ENCODE results near the gene PTPRS. TPM values are rescaled to one million over a fixed set of nuclear protein-coding genes. Genes with fewer than 3 reads are reported as not detected.
"Not testable (repeated sequence)": the region's sequence is repeated elsewhere in the genome, so short reads cannot be mapped to it uniquely, and the experiment has no call there.

The PTPRS gene
- 218 and 227 TPM in 2 replicates for total RNA-seq

- Histone ChIP-seq H3K79me2 (ENCODE audit: insufficient read depth, low read length) (no peaks in the 10 kb centered on the region), H3K27me3 (ENCODE audit: insufficient read depth, low read length) (peaks cover 26% of the 10 kb centered on the region), H3K4me2 (ENCODE audit: insufficient read depth, low read length) (peak within 1 kb of the TSS; percentile 83), H4K20me1 (ENCODE audit: insufficient read depth, low read length) (no peaks in the 10 kb centered on the region), H3K4me1 (ENCODE audit: insufficient read depth, low read length) (peaks cover 5% of the 10 kb centered on the region), H3K27ac (ENCODE audit: low read depth, low read length) (no peak within 1 kb of the TSS), H2AFZ (ENCODE audit: low read length) (peak within 1 kb of the TSS; percentile 22), H3K36me3 (ENCODE audit: insufficient read depth, low read length) (no peaks in the 10 kb centered on the region), H3K9me3 (ENCODE audit: low read depth, low read length) (no peaks in the 10 kb centered on the region), H3K4me3 (ENCODE audit: insufficient read depth, low read length) (peak within 1 kb of the TSS; percentile 71)
- TF ChIP-seq CTCF (IDR thresholded peaks at IDR 0.05; ENCODE audit: extremely low read depth, low read depth, low read length) = no peak
- DNase-seq (ENCODE audit: insufficient read length, low spot score, missing footprints) = peak; percentile 100
Observed at GRCh38 chr19:5340637-5341447, at the start of gene PTPRS. Gene PTPRS (minus strand): TSS chr19:5340812. CDS start chr19:5286140, 54,672 bp downstream.

DNA sequence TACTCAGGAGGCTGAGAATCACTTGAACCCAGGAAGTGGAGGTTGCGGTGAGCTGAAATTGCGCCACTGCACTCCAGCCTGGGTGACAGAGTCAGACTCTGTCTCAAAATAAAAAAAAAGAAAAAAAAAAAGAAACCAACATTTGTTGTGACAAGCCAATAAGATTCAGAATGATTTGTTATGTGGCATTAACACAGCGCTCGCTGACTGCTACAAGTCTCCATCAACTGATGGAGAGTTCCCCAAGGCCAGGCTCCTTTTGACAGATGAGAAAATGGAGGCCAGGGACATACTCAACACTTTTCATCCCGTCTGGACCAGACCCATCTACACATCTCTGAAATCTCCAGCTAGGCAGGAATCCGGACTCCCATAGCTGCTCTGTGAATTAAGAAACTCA, 48.7 kb upstream of the PTPRS start:
- DNase-seq (ENCODE audit: insufficient read length, low spot score, missing footprints) = no peak
- H3K27me3 ChIP-seq (ENCODE audit: insufficient read depth, low read length) = peaks cover 20% of the 10 kb centered on the region
- H3K36me3 ChIP-seq (ENCODE audit: insufficient read depth, low read length) = no peaks in the 10 kb centered on the region

DNA sequence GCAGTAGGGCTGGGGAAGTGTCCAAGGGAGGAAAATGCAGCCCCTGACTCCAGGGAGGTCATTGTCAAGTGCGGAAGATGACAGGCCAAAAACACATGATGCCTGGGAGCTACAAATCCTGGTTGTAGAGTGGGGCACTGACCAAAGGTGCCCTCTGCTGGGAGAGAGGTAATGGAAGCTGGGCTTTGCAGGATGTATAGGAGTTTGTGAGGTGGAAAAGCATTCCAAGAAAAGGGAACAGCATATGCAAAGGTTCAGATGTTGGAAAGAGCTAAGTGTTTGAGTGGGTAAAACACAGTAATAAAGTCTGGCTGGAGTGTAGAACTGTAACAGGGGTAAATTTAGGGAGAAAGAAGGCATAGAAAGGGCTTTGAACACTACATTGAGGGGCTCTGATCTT, 46.9 kb upstream of the PTPRS start:
- Histone ChIP-seq H3K27me3 (ENCODE audit: insufficient read depth, low read length) (peaks cover 3% of the 10 kb centered on the region), H2AFZ (ENCODE audit: low read length) (no peak overlapping the region), H4K20me1 (ENCODE audit: insufficient read depth, low read length) (no peaks in the 10 kb centered on the region), H3K4me3 (ENCODE audit: insufficient read depth, low read length) (no peak overlapping the region), H3K79me2 (ENCODE audit: insufficient read depth, low read length) (no peaks in the 10 kb centered on the region), H3K4me1 (ENCODE audit: insufficient read depth, low read length) (no peaks in the 10 kb centered on the region), H3K27ac (ENCODE audit: low read depth, low read length) (no peak overlapping the region), H3K9me3 (ENCODE audit: low read depth, low read length) (peaks cover under 1% of the 10 kb centered on the region), H3K4me2 (ENCODE audit: insufficient read depth, low read length) (no peak overlapping the region), H3K36me3 (ENCODE audit: insufficient read depth, low read length) (no peaks in the 10 kb centered on the region)
- no peak for DNase-seq (ENCODE audit: insufficient read length, low spot score, missing footprints)
- TF ChIP-seq CTCF (IDR thresholded peaks at IDR 0.05; ENCODE audit: extremely low read depth, low read depth, low read length) = no peak

More for the DNA sequence above, 48.7 kb upstream of the PTPRS start:
- Histone ChIP-seq H2AFZ (ENCODE audit: low read length) (no peak overlapping the region), H3K9me3 (ENCODE audit: low read depth, low read length) (no peaks in the 10 kb centered on the region), H3K79me2 (ENCODE audit: insufficient read depth, low read length) (no peaks in the 10 kb centered on the region), H4K20me1 (ENCODE audit: insufficient read depth, low read length) (no peaks in the 10 kb centered on the region), H3K4me2 (ENCODE audit: insufficient read depth, low read length) (no peak overlapping the region), H3K4me1 (ENCODE audit: insufficient read depth, low read length) (no peaks in the 10 kb centered on the region), H3K27ac (ENCODE audit: low read depth, low read length) (no peak overlapping the region), H3K4me3 (ENCODE audit: insufficient read depth, low read length) (no peak overlapping the region)
- no peak for TF ChIP-seq CTCF (IDR thresholded peaks at IDR 0.05; ENCODE audit: extremely low read depth, low read depth, low read length)

GRCh38 chr19:5386841-5387240, 46.2 kb upstream of the PTPRS start:
- Histone ChIP-seq H3K27me3 (ENCODE audit: insufficient read depth, low read length) (no peaks in the 10 kb centered on the region), H3K4me2 (ENCODE audit: insufficient read depth, low read length) (no peak overlapping the region), H3K9me3 (ENCODE audit: low read depth, low read length) (peaks cover 2% of the 10 kb centered on the region), H3K36me3 (ENCODE audit: insufficient read depth, low read length) (no peaks in the 10 kb centered on the region), H3K4me3 (ENCODE audit: insufficient read depth, low read length) (no peak overlapping the region), H3K79me2 (ENCODE audit: insufficient read depth, low read length) (no peaks in the 10 kb centered on the region), H2AFZ (ENCODE audit: low read length) (no peak overlapping the region), H4K20me1 (ENCODE audit: insufficient read depth, low read length) (no peaks in the 10 kb centered on the region), H3K4me1 (ENCODE audit: insufficient read depth, low read length) (no peaks in the 10 kb centered on the region), H3K27ac (ENCODE audit: low read depth, low read length) (no peak overlapping the region)
- no peak for DNase-seq (ENCODE audit: insufficient read length, low spot score, missing footprints)
- no peak for TF ChIP-seq CTCF (IDR thresholded peaks at IDR 0.05; ENCODE audit: extremely low read depth, low read depth, low read length)

GRCh38 chr19:5381197-5381596, 40.6 kb upstream of the PTPRS start:
- not testable (repeated sequence) for H4K20me1 ChIP-seq (ENCODE audit: insufficient read depth, low read length); H3K27ac ChIP-seq (ENCODE audit: low read depth, low read length); H3K36me3 ChIP-seq (ENCODE audit: insufficient read depth, low read length); DNase-seq (ENCODE audit: insufficient read length, low spot score, missing footprints); H2AFZ ChIP-seq (ENCODE audit: low read length); H3K4me2 ChIP-seq (ENCODE audit: insufficient read depth, low read length); H3K4me3 ChIP-seq (ENCODE audit: insufficient read depth, low read length); H3K4me1 ChIP-seq (ENCODE audit: insufficient read depth, low read length); H3K27me3 ChIP-seq (ENCODE audit: insufficient read depth, low read length); H3K9me3 ChIP-seq (ENCODE audit: low read depth, low read length); H3K79me2 ChIP-seq (ENCODE audit: insufficient read depth, low read length)

Measured in osteoblast (primary cell).